H9 (cell line): ENCODE results near the gene NDUFA12. TPM values are rescaled to one million over a fixed set of nuclear protein-coding genes. Genes with fewer than 3 reads are reported as not detected.

Source experiments
- DNase-seq: peaks from one replicate; pipeline ENCODE4 v3.0.0-alpha.2; 2017
- H2AFZ ChIP-seq: one replicate; pipeline ENCODE4 v1.6.1; 2013; ENCODE audit warnings: mild to moderate bottlenecking, low read length, control low read depth, moderate library complexity
- H2AK5ac ChIP-seq: 2 replicates; pipeline ENCODE4 v1.6.1; 2013; ENCODE audit warnings: low read length, control low read depth, mixed read lengths; ENCODE audit not compliant: insufficient read length
- H2BK120ac ChIP-seq: one replicate; pipeline ENCODE4 v1.6.1; 2013; ENCODE audit warnings: low read depth, mild to moderate bottlenecking, low read length, control low read depth, inconsistent platforms; ENCODE audit not compliant: poor library complexity, severe bottlenecking
- H2BK12ac ChIP-seq: 2 replicates; pipeline ENCODE4 v1.6.1; 2013; ENCODE audit warnings: low read length, control low read depth, mixed read lengths, low read depth; ENCODE audit not compliant: insufficient read length
- H2BK15ac ChIP-seq: 2 replicates; pipeline ENCODE4 v1.6.1; 2013; ENCODE audit warnings: low read depth, low read length, control low read depth
- H2BK20ac ChIP-seq: one replicate; pipeline ENCODE4 v1.6.1; 2013; ENCODE audit warnings: low read depth, mild to moderate bottlenecking, low read length, control low read depth, inconsistent platforms; ENCODE audit not compliant: poor library complexity, severe bottlenecking
- H2BK5ac ChIP-seq: 2 replicates; pipeline ENCODE4 v1.6.1; 2013; ENCODE audit warnings: low read length, control low read depth, mixed read lengths; ENCODE audit not compliant: insufficient read length
- H3K14ac ChIP-seq: 2 replicates; pipeline ENCODE4 v1.6.1; 2013; ENCODE audit warnings: low read length, control low read depth; ENCODE audit not compliant: insufficient read depth
- H3K18ac ChIP-seq: 2 replicates; pipeline ENCODE4 v1.6.1; 2013; ENCODE audit warnings: low read depth, mild to moderate bottlenecking, mixed read lengths, low read length, control low read depth; ENCODE audit not compliant: insufficient read length
- H3K23ac ChIP-seq: 2 replicates; pipeline ENCODE4 v1.6.1; 2013; ENCODE audit warnings: low read length, control low read depth, mixed read lengths, low read depth; ENCODE audit not compliant: insufficient read length
- H3K23me2 ChIP-seq: 2 replicates; pipeline ENCODE4 v1.6.1; 2013; ENCODE audit warnings: low read depth, mild to moderate bottlenecking, mixed read lengths, low read length, control low read depth; ENCODE audit not compliant: insufficient read length, poor library complexity, severe bottlenecking
- H3K27ac ChIP-seq: 2 replicates; pipeline ENCODE4 v1.5.1; 2013; ENCODE audit warnings: low read length, control low read depth, mixed read lengths, low read depth; ENCODE audit not compliant: insufficient read length
- H3K27me3 ChIP-seq: 2 replicates; pipeline ENCODE4 v1.6.1; 2013; ENCODE audit warnings: low read length, control low read depth, inconsistent platforms; ENCODE audit not compliant: insufficient read depth
- H3K4ac ChIP-seq: 2 replicates; pipeline ENCODE4 v1.6.1; 2013; ENCODE audit warnings: low read depth, mild to moderate bottlenecking, control low read depth, inconsistent platforms, low read length, moderate library complexity
- H3K4me1 ChIP-seq: 2 replicates; pipeline ENCODE4 v1.6.1; 2013; ENCODE audit warnings: low read length, control low read depth, inconsistent platforms; ENCODE audit not compliant: insufficient read depth
- H3K4me2 ChIP-seq: 2 replicates; pipeline ENCODE4 v1.6.1; 2013; ENCODE audit warnings: low read length, control low read depth, mixed read lengths; ENCODE audit not compliant: insufficient read length, insufficient read depth
- H3K56ac ChIP-seq: 2 replicates; pipeline ENCODE4 v1.6.1; 2013; ENCODE audit warnings: low read depth, mild to moderate bottlenecking, mixed read lengths, low read length, control low read depth; ENCODE audit not compliant: insufficient read length
- H3K79me1 ChIP-seq: 2 replicates; pipeline ENCODE4 v1.6.1; 2013; ENCODE audit warnings: low read depth, mild to moderate bottlenecking, moderate library complexity, low read length, control low read depth, inconsistent platforms; ENCODE audit not compliant: insufficient read depth, poor library complexity, severe bottlenecking
- H3K79me2 ChIP-seq: 2 replicates; pipeline ENCODE4 v1.6.1; 2013; ENCODE audit warnings: low read length, control low read depth, inconsistent platforms; ENCODE audit not compliant: insufficient read depth
- H3K9ac ChIP-seq: 2 replicates; pipeline ENCODE4 v1.6.1; 2013; ENCODE audit warnings: low read length, control low read depth, mixed read lengths; ENCODE audit not compliant: insufficient read length; ENCODE audit errors: extremely low read depth
- H3K9me3 ChIP-seq: one replicate; pipeline ENCODE4 v1.6.1; 2013; ENCODE audit warnings: low read depth, low read length, inconsistent platforms; ENCODE audit not compliant: control insufficient read depth
- H3T11ph ChIP-seq: one replicate; pipeline ENCODE4 v1.6.1; 2013; ENCODE audit warnings: mild to moderate bottlenecking, low read length, control low read depth, inconsistent platforms
- H4K20me1 ChIP-seq: one replicate; pipeline ENCODE4 v1.6.1; 2013; ENCODE audit not compliant: control insufficient read depth, insufficient read length, insufficient read depth
- H4K5ac ChIP-seq: 2 replicates; pipeline ENCODE4 v1.6.1; 2013; ENCODE audit warnings: low read depth, mild to moderate bottlenecking, mixed read lengths, low read length, control low read depth; ENCODE audit not compliant: insufficient read length
- H4K8ac ChIP-seq: replicated peaks from 2 replicates; pipeline ENCODE4 v1.6.1; 2013; ENCODE audit warnings: low read length, control low read depth, mixed read lengths, low read depth; ENCODE audit not compliant: insufficient read length
- H4K91ac ChIP-seq: 2 replicates; pipeline ENCODE4 v1.6.1; 2013; ENCODE audit warnings: low read depth, mild to moderate bottlenecking, moderate library complexity, mixed read lengths, low read length, control low read depth; ENCODE audit not compliant: insufficient read length
- H3K27ac Mint-ChIP-seq, 3 experiments: 2 replicates in 2 of 3; 3 replicates in 1 of 3; pipeline ENCODE4 v1.8.0; 2020 to 2021; ENCODE audit warnings: mixed read lengths in 3 of 3, mild to moderate bottlenecking in 1 of 3, moderate library complexity in 1 of 3
- H3K27me3 Mint-ChIP-seq: 2 replicates; pipeline ENCODE4 v1.8.0; 2021; ENCODE audit warnings: low read depth, mild to moderate bottlenecking, moderate library complexity, mixed read lengths
- H3K36me3 Mint-ChIP-seq, 3 experiments: 2 replicates in 2 of 3; 3 replicates in 1 of 3; pipeline ENCODE4 v1.8.0; 2020 to 2021; ENCODE audit warnings: low read depth in 3 of 3, mixed read lengths in 3 of 3; ENCODE audit not compliant: insufficient read depth in 1 of 3
- H3K4me1 Mint-ChIP-seq, 2 experiments: 2 replicates each; pipeline ENCODE4 v1.8.0; 2020; ENCODE audit warnings: mixed read lengths in 2 of 2
- H3K4me3 Mint-ChIP-seq, 2 experiments: 2 replicates in 1 of 2; 3 replicates in 1 of 2; pipeline ENCODE4 v1.8.0; 2020 to 2021; ENCODE audit warnings: mild to moderate bottlenecking in 2 of 2, mixed read lengths in 2 of 2, moderate library complexity in 1 of 2
- H3K9me3 Mint-ChIP-seq, 2 experiments: 2 replicates in 1 of 2; 3 replicates in 1 of 2; pipeline ENCODE4 v1.8.0; 2020; ENCODE audit warnings: mild to moderate bottlenecking in 2 of 2, mixed read lengths in 2 of 2, moderate library complexity in 1 of 2
- WGBS: extraction: QIAGEN DNeasy Blood & Tissue Kit; methylation state at CpG from one replicate; pipeline ENCODE4 v1.1.7; 2013; ENCODE audit warnings: missing lambda C conversion rate, low lambda C conversion rate, mixed read lengths; ENCODE audit not compliant: insufficient read length; ENCODE audit errors: extremely low coverage; 5-methylcytosine and 5-hydroxymethylcytosine counted together
- total RNA-seq: library from RNA; stranded (reverse); gene quantifications from 2 replicates; pipeline ENCODE4 v1.2.1, GENCODE V29; 2021
- TF ChIP-seq, protein P1 (sequence below): fragments of 200-600 bp; sonication (generic); conservative IDR thresholded peaks from 3 replicates; pipeline ENCODE4 v1.8.0; 2021; ENCODE audit warnings: antibody characterized with exemption, mild to moderate bottlenecking

The NDUFA12 gene
- total RNA-seq, 1 experiment from 2014 or later: 104 TPM

DNA sequence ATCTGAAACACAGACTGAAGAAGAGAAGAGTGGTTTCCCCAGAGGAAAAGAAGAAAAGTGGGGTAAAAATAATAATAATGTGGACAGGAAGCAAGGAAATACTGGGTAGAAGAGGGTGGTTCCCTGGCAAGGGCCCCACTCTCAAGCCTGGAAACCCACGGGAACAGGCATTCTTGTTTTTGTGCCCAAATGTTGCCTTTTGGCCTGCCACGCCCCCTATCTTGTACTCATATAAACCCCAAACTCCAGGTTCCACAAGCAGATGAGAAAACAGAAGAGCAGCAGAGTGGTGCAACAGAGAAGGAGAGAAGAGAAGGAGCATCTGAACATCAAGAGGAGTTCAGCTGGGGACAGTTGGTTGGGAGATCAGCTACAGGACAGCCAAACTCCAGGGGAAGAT lies 51.2 kb downstream of the NDUFA12 start:
- no CpG with 5 or more reads among the region's 2 CpGs for WGBS
- H3K18ac ChIP-seq: no peak overlapping the region
- H3K4me1 ChIP-seq: no peaks in the 10 kb centered on the region
- no peak for DNase-seq
- no peaks in the 10 kb centered on the region for H3K36me3 Mint-ChIP-seq
- no peaks in the 10 kb centered on the region for H3K23me2 ChIP-seq
- no peak overlapping the region for H3K4ac ChIP-seq
- no peak overlapping the region for H3K23ac ChIP-seq
- no peaks in the 10 kb centered on the region for H3K9me3 Mint-ChIP-seq
- H2BK15ac ChIP-seq: no peak overlapping the region
- no peak overlapping the region for H2AFZ ChIP-seq
- TF ChIP-seq, protein P1, sequence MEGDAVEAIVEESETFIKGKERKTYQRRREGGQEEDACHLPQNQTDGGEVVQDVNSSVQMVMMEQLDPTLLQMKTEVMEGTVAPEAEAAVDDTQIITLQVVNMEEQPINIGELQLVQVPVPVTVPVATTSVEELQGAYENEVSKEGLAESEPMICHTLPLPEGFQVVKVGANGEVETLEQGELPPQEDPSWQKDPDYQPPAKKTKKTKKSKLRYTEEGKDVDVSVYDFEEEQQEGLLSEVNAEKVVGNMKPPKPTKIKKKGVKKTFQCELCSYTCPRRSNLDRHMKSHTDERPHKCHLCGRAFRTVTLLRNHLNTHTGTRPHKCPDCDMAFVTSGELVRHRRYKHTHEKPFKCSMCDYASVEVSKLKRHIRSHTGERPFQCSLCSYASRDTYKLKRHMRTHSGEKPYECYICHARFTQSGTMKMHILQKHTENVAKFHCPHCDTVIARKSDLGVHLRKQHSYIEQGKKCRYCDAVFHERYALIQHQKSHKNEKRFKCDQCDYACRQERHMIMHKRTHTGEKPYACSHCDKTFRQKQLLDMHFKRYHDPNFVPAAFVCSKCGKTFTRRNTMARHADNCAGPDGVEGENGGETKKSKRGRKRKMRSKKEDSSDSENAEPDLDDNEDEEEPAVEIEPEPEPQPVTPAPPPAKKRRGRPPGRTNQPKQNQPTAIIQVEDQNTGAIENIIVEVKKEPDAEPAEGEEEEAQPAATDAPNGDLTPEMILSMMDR: no peak
- H2BK5ac ChIP-seq: no peak overlapping the region
- H4K20me1 ChIP-seq: no peaks in the 10 kb centered on the region
- no peak overlapping the region for H3K9ac ChIP-seq
- H3K27me3 ChIP-seq: no peaks in the 10 kb centered on the region
- no peak overlapping the region for H2AK5ac ChIP-seq
- no peaks in the 10 kb centered on the region for H3K9me3 ChIP-seq
- H2BK20ac ChIP-seq: no peak overlapping the region
- no peak overlapping the region for H2BK12ac ChIP-seq
- H3K4me1 Mint-ChIP-seq: peaks cover 10 to 14% of the 10 kb centered on the region in 2 experiments; a peak in 3 of 4 replicates
- no peak overlapping the region for H4K8ac ChIP-seq
- H3K79me1 ChIP-seq: no peaks in the 10 kb centered on the region
- no peaks in the 10 kb centered on the region for H3K27me3 Mint-ChIP-seq
- no peak overlapping the region for H4K5ac ChIP-seq
- no peak overlapping the region for H3K14ac ChIP-seq
- H3K4me3 Mint-ChIP-seq: no peak overlapping the region
- no peak overlapping the region for H3K56ac ChIP-seq
- no peak overlapping the region for H3T11ph ChIP-seq
- no peak overlapping the region for H2BK120ac ChIP-seq
- H3K79me2 ChIP-seq: no peaks in the 10 kb centered on the region
- no peak overlapping the region for H3K27ac ChIP-seq
- no peak overlapping the region for H3K4me2 ChIP-seq
- no peak overlapping the region for H4K91ac ChIP-seq
- no peak overlapping the region; a peak in 1 of 7 replicates for H3K27ac Mint-ChIP-seq
